Measurements from ENCODE around the gene MCEE.
"Not testable (repeated sequence)": the region's sequence is repeated elsewhere in the genome, so short reads cannot be mapped to it uniquely, and the experiment has no call there.

MCEE gene

DNA sequence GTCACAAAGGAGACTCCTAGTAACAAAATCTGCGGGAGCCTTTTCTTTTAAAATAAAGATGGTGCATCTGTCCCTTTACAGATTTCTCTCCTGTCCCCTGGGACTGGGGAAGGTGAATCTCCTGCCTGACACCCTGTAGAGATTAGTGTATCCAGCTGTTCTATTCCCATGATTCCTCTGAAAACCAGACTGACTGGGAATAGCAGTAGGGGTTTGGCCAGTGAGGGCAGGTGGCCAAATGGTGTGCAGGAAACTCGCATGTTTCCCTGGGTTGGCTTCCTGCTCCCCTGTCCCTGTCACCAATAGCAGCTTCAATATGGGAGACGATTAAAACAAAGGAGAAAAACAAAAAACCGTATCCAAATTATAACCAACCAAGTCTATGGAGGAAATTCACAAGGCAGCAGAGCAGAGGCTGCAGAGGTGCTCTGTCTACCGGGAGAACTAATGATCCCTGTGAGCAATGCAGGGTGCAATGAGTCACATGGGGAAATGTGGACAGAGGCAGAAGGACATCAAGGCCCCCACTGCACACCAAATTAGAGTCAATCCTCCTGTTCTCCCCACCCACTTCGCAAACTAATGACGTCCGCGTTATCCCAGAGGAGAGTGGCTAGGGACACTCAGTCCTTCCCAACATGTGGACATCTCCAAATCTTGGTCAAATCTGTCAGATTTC is 44.6 kb downstream of the MCEE start:
- POLR2A ChIA-PET; H3K27me3 ChIP-seq (replicated peaks in 2 of 5; ENCODE audit: control insufficient read depth in 4 of 5, insufficient read depth in 5 of 5, low read length in 4 of 5); H3K36me3 ChIP-seq (ENCODE audit: control insufficient read depth in 4 of 4, insufficient read depth in 4 of 4, low read length in 3 of 4); H3K4me3 ChIP-seq (ENCODE audit: control insufficient read depth in 1 of 7, extremely low read depth in 1 of 7, insufficient read depth in 4 of 7, low read depth in 2 of 7, low read length in 6 of 7); CTCF ChIA-PET; H3K27ac ChIP-seq (ENCODE audit: insufficient read depth in 1 of 2, low read depth in 1 of 2, low read length in 2 of 2, poor library complexity in 1 of 2, severe bottlenecking in 2 of 2); DNase-seq; H3K9me3 ChIP-seq (ENCODE audit: control extremely low read depth in 1 of 5, control insufficient read depth in 4 of 5, insufficient read depth in 2 of 5, low read depth in 1 of 5, low read length in 4 of 5): not testable (repeated sequence)
- H3K4me1 ChIP-seq (ENCODE audit: control extremely low read depth in 1 of 4, control insufficient read depth in 4 of 4, insufficient read depth in 4 of 4, low read length in 3 of 4): peaks cover 0 to 10% (median 7%) of the 10 kb centered on the region in 4 experiments
- 100% methylated on average over 1 of the region's 9 CpGs for WGBS (ENCODE audit: insufficient coverage)

DNA sequence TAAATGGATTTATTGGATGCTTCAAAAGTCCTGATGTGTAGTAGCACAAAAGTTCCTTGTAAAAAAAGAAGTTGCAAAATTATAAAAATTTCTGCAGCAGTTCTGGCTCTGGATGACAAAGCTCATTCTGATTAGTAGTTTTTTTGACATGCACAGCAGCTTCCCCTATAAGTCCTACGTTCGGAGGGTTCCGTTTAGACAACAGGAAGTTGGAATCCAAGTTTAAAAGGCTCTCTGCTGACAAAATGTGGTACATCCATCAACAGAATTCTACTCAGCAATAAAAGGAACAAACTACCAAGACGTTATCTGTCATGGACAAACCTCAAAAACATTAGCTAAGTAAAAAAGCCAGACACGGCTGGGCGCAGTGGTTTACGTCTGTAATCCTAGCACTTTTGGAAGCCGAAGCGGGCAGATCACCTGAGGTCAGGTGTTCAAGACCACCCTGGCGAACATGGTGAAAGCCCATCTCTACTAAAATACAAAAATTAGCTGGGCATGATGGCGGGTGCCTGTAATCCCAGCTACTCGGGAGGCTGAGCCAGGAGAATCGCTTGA is 46.2 kb downstream of the MCEE start:
- H3K27me3 ChIP-seq (replicated peaks in 2 of 5; ENCODE audit: control insufficient read depth in 4 of 5, insufficient read depth in 5 of 5, low read length in 4 of 5); H3K9me3 ChIP-seq (ENCODE audit: control extremely low read depth in 1 of 5, control insufficient read depth in 4 of 5, insufficient read depth in 2 of 5, low read depth in 1 of 5, low read length in 4 of 5); H3K36me3 ChIP-seq (ENCODE audit: control insufficient read depth in 4 of 4, insufficient read depth in 4 of 4, low read length in 3 of 4); POLR2A ChIA-PET: not testable (repeated sequence)
- H3K27ac ChIP-seq (ENCODE audit: insufficient read depth in 1 of 2, low read depth in 1 of 2, low read length in 2 of 2, poor library complexity in 1 of 2, severe bottlenecking in 2 of 2): peak overlapping the region in 1 of 2 experiments; percentile 58
- H3K4me3 ChIP-seq (ENCODE audit: control insufficient read depth in 1 of 7, extremely low read depth in 1 of 7, insufficient read depth in 4 of 7, low read depth in 2 of 7, low read length in 6 of 7): peak overlapping the region in 4 of 7 experiments; percentile 15 to 66 (median 44)
- 26% methylated on average over 7 of the region's 13 CpGs for WGBS (ENCODE audit: insufficient coverage)
- H3K4me1 ChIP-seq (ENCODE audit: control extremely low read depth in 1 of 4, control insufficient read depth in 4 of 4, insufficient read depth in 4 of 4, low read length in 3 of 4): peaks cover 0 to 10% (median 7%) of the 10 kb centered on the region in 4 experiments
- peak in 2 of 3 donors; percentile 69 to 75 for DNase-seq
- CTCF ChIA-PET: interaction anchor here (0.9 to 1.5 kb wide), 3 partner anchors 12 to 71 kb away, joined by 3 to 5 read pairs (median 4); partner anchors contain the start of gene NAGK

- H3K27ac ChIP-seq (ENCODE audit: insufficient read depth in 1 of 2, low read depth in 1 of 2, low read length in 2 of 2, poor library complexity in 1 of 2, severe bottlenecking in 2 of 2); H3K36me3 ChIP-seq (ENCODE audit: control insufficient read depth in 4 of 4, insufficient read depth in 4 of 4, low read length in 3 of 4); H3K27me3 ChIP-seq (replicated peaks in 2 of 5; ENCODE audit: control insufficient read depth in 4 of 5, insufficient read depth in 5 of 5, low read length in 4 of 5); POLR2A ChIA-PET; H3K9me3 ChIP-seq (ENCODE audit: control extremely low read depth in 1 of 5, control insufficient read depth in 4 of 5, insufficient read depth in 2 of 5, low read depth in 1 of 5, low read length in 4 of 5); DNase-seq; H3K4me3 ChIP-seq (ENCODE audit: control insufficient read depth in 1 of 7, extremely low read depth in 1 of 7, insufficient read depth in 4 of 7, low read depth in 2 of 7, low read length in 6 of 7): not testable (repeated sequence)
- CTCF ChIA-PET: interaction anchor here (1.5 kb wide), 1 partner anchor 16 kb away, joined by 5 read pairs; the partner anchor contains the start of gene NAGK
- WGBS (ENCODE audit: insufficient coverage): no CpG with 5 or more reads among the region's 3 CpGs
- peaks cover 0 to 10% (median 7%) of the 10 kb centered on the region in 4 experiments for H3K4me1 ChIP-seq (ENCODE audit: control extremely low read depth in 1 of 4, control insufficient read depth in 4 of 4, insufficient read depth in 4 of 4, low read length in 3 of 4)
Measured at GRCh38 chr2:71083297-71083696, 46.7 kb downstream of the MCEE start.

DNA sequence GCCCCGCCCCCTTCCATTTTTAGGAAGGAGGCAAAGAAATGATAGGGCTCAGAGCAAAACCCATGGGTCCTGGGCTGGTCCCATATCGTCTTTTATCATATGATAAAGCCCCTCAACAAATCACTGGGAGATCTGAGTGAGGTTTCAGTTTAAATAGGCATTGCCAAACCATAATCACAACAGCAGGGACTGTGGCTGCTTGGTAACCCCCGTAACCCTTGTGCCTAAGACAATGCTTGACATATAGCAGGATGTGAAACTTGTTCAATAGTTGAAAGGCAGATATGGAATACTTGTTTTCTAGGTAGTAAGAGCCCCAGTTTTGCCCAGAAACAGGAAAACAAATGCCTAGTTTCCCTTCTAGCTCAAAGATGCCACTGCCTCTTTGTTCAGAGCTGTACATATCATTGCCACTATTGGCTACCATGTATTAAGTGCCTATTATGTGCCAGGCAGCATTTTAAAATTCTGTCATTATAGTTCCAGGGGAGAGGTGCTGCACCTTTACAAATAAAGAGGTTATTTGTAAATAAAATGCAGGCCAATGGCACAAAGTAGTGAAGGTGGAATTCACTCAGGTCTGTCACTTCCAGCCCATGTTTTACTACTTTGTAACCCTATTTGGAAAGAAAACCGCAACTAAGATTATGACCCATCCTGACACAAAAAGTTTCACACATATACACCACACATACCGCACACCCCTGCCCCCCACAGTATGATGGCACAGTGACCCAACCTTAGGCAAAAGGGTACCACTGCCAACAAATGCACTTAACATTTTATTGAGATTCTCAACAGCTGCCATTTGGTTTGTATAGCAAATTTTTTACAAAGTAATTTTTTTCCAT is 47.4 kb downstream of the MCEE start:
- Histone ChIP-seq H3K36me3 (ENCODE audit: control insufficient read depth in 4 of 4, insufficient read depth in 4 of 4, low read length in 3 of 4) (peaks cover 11 to 15% (median 14%) of the 10 kb centered on the region in 4 experiments), H3K4me1 (ENCODE audit: control extremely low read depth in 1 of 4, control insufficient read depth in 4 of 4, insufficient read depth in 4 of 4, low read length in 3 of 4) (peaks cover 0 to 10% (median 7%) of the 10 kb centered on the region in 4 experiments), H3K9me3 (ENCODE audit: control extremely low read depth in 1 of 5, control insufficient read depth in 4 of 5, insufficient read depth in 2 of 5, low read depth in 1 of 5, low read length in 4 of 5) (no peaks in the 10 kb centered on the region), H3K4me3 (ENCODE audit: control insufficient read depth in 1 of 7, extremely low read depth in 1 of 7, insufficient read depth in 4 of 7, low read depth in 2 of 7, low read length in 6 of 7) (no peak overlapping the region), H3K27me3 (replicated peaks in 2 of 5; ENCODE audit: control insufficient read depth in 4 of 5, insufficient read depth in 5 of 5, low read length in 4 of 5) (no peaks in the 10 kb centered on the region), H3K27ac (ENCODE audit: insufficient read depth in 1 of 2, low read depth in 1 of 2, low read length in 2 of 2, poor library complexity in 1 of 2, severe bottlenecking in 2 of 2) (no peak overlapping the region)
- POLR2A ChIA-PET: interaction anchor here (0.5 kb wide), 1 partner anchor 15 kb away, joined by 3 read pairs; no protein-coding TSS in a partner anchor
- CTCF ChIA-PET: interaction anchor here (0.6 to 1.6 kb wide), 3 partner anchors 10 to 58 kb away, joined by 3 to 5 read pairs (median 5); partner anchors contain the start of gene NAGK
- 100% methylated on average over 1 of the region's 5 CpGs for WGBS (ENCODE audit: insufficient coverage)
- no peak for DNase-seq

GRCh38 chr2:71078624-71079023 is 51.4 kb downstream of the MCEE start:
- CTCF ChIA-PET: interaction anchor here (1.3 kb wide), 1 partner anchor 22 kb away, joined by 4 read pairs; no protein-coding TSS in a partner anchor
- no peaks in the 10 kb centered on the region for H3K9me3 ChIP-seq (ENCODE audit: control extremely low read depth in 1 of 5, control insufficient read depth in 4 of 5, insufficient read depth in 2 of 5, low read depth in 1 of 5, low read length in 4 of 5)
- H3K36me3 ChIP-seq (ENCODE audit: control insufficient read depth in 4 of 4, insufficient read depth in 4 of 4, low read length in 3 of 4): peaks cover 18 to 52% (median 44%) of the 10 kb centered on the region in 4 experiments
- no peak for DNase-seq
- 90% methylated on average over 3 of the region's 3 CpGs for WGBS (ENCODE audit: insufficient coverage)
- H3K27me3 ChIP-seq (replicated peaks in 2 of 5; ENCODE audit: control insufficient read depth in 4 of 5, insufficient read depth in 5 of 5, low read length in 4 of 5): no peaks in the 10 kb centered on the region
- no peak overlapping the region for H3K27ac ChIP-seq (ENCODE audit: insufficient read depth in 1 of 2, low read depth in 1 of 2, low read length in 2 of 2, poor library complexity in 1 of 2, severe bottlenecking in 2 of 2)
- POLR2A ChIA-PET: no interaction called here
- no peak overlapping the region for H3K4me3 ChIP-seq (ENCODE audit: control insufficient read depth in 1 of 7, extremely low read depth in 1 of 7, insufficient read depth in 4 of 7, low read depth in 2 of 7, low read length in 6 of 7)
- peaks cover 0 to 12% (median 3%) of the 10 kb centered on the region in 4 experiments for H3K4me1 ChIP-seq (ENCODE audit: control extremely low read depth in 1 of 4, control insufficient read depth in 4 of 4, insufficient read depth in 4 of 4, low read length in 3 of 4)

DNA sequence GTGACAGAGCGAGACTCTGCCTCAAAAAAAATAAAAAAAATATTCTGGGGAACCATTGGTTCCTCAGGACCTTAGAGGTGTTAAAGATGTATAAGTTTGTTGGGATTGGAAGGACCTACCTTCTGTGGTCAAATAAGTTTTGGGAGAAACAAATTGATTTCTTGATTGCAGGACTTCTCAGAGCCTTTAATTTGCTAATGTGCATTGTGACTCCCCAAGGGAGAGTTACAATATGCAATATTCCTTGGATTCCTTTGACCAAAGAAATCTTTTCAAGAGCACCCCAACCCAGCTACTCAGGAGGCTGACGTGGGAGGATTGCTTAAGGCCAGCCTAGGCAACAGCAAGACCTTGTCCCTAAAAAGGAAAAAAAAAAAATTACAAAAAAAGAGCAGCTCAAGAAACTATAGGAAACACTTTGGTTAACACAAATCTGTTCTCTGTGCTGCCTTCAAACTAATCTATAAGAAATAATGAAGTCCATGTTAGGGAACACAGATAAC is 55.1 kb downstream of the MCEE start:
- H3K4me3 ChIP-seq (ENCODE audit: control insufficient read depth in 1 of 7, extremely low read depth in 1 of 7, insufficient read depth in 4 of 7, low read depth in 2 of 7, low read length in 6 of 7): no peak overlapping the region
- H3K27ac ChIP-seq (ENCODE audit: insufficient read depth in 1 of 2, low read depth in 1 of 2, low read length in 2 of 2, poor library complexity in 1 of 2, severe bottlenecking in 2 of 2): no peak overlapping the region
- no peak for DNase-seq
- H3K36me3 ChIP-seq (ENCODE audit: control insufficient read depth in 4 of 4, insufficient read depth in 4 of 4, low read length in 3 of 4): peaks cover 16 to 66% (median 49%) of the 10 kb centered on the region in 4 experiments
- H3K27me3 ChIP-seq (replicated peaks in 2 of 5; ENCODE audit: control insufficient read depth in 4 of 5, insufficient read depth in 5 of 5, low read length in 4 of 5): no peaks in the 10 kb centered on the region
- ChIA-PET CTCF (interaction anchor here (0.6 kb wide), 1 partner anchor 24 kb away, joined by 3 read pairs; no protein-coding TSS in a partner anchor), POLR2A (no interaction called here)
- peaks cover 16 to 42% (median 37%) of the 10 kb centered on the region in 4 experiments for H3K4me1 ChIP-seq (ENCODE audit: control extremely low read depth in 1 of 4, control insufficient read depth in 4 of 4, insufficient read depth in 4 of 4, low read length in 3 of 4)
- no peaks in the 10 kb centered on the region for H3K9me3 ChIP-seq (ENCODE audit: control extremely low read depth in 1 of 5, control insufficient read depth in 4 of 5, insufficient read depth in 2 of 5, low read depth in 1 of 5, low read length in 4 of 5)
- 100% methylated on average over 1 of the region's 2 CpGs for WGBS (ENCODE audit: insufficient coverage)

All from common myeloid progenitor, CD34-positive (primary cell).